Body of pancreas (tissue), 4 donors: ENCODE measurements around the gene FBL.

Source experiments
- POLR2A ChIP-seq, 3 donors: fragments of 450-650 bp; IDR thresholded peaks; one replicate each; pipeline ENCODE4 v1.6.1; 2016; ENCODE audit warnings: antibody characterized with exemption in 3 of 3, mild to moderate bottlenecking in 2 of 3
- TF ChIP-seq, protein P1 (sequence below), 7 experiments: fragments of 450-650 bp in 4 of 7; fragments of 200-600 bp in 3 of 7; sonication (generic) in 3 of 7; IDR thresholded peaks; one replicate each; pipeline ENCODE4 v1.5.1; 2016 to 2019; ENCODE audit warnings: antibody characterized with exemption in 7 of 7

DNA sequence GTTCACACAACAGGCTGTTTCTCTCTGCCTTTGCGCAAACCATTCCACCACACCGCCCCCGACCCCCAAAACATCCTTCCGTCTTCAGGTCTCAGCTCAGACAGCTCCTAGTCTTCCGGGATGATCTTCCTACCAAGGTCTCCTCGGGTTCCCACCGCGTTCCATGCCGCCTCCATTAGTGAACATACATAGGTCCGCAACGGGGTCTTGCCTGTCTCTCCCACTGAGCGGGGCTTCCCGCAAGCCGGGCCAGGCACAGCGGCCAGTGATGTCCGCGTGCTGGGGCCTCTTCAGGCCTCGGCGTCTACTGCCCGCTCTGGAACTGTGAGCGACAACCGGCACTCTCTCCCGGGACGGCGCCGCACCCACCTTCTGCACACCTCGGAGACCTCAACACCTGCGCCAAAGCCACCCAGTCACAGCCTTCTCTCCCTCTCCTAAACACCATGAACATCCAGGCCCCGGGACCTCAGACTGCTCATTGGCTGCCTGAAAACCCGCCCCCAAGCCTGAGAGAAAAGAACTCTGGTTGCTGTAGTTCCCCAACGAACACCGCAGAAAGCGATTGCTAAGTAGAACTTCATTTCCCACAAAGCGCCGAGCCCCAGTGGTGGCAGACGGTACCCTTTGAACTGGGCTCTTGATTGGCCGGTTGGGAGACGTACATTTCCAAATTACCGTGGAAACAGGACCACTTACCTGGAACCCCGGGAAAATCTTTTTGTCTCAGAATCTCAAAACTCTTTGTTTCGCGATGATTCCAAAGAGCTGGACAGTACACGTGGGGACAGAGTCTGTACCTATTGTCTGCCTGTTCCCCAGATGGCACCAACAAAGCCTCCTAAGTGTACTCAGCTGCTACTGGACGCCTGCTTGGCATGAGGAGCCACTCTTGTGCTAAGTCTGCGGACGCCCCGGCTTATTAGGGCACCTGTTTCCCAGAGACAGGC, 21.8 kb downstream of the FBL start:
- TF ChIP-seq, protein P1, sequence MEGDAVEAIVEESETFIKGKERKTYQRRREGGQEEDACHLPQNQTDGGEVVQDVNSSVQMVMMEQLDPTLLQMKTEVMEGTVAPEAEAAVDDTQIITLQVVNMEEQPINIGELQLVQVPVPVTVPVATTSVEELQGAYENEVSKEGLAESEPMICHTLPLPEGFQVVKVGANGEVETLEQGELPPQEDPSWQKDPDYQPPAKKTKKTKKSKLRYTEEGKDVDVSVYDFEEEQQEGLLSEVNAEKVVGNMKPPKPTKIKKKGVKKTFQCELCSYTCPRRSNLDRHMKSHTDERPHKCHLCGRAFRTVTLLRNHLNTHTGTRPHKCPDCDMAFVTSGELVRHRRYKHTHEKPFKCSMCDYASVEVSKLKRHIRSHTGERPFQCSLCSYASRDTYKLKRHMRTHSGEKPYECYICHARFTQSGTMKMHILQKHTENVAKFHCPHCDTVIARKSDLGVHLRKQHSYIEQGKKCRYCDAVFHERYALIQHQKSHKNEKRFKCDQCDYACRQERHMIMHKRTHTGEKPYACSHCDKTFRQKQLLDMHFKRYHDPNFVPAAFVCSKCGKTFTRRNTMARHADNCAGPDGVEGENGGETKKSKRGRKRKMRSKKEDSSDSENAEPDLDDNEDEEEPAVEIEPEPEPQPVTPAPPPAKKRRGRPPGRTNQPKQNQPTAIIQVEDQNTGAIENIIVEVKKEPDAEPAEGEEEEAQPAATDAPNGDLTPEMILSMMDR (IDR thresholded peaks at IDR 0.05) = peak in 2 of 7 experiments; percentile 11 to 47
- TF ChIP-seq POLR2A (IDR thresholded peaks at IDR 0.05) = peak; percentile 35 to 83 (median 83)
